HEK293 (cell line): ENCODE measurements around the gene TMC5.
A peak's percentile ranks its signal among the peaks of the same experiment; 100 is the strongest.

Experiments
- CTCF ChIA-PET: fragments of 350-600 bp; formaldehyde crosslinking; extraction: SDS; loops from one replicate; lab custom pipeline; 2021; ENCODE audit warnings: antibody characterized with exemption; lab: Yijun Ruan, JAX
- POLR2A ChIA-PET: fragments of 300-600 bp; formaldehyde crosslinking; extraction: SDS; loops from one replicate; lab custom pipeline; 2020; ENCODE audit warnings: antibody characterized with exemption, inconsistent platforms; lab: Yijun Ruan, JAX
- H3K27ac ChIP-seq: fragments of 200-500 bp; sonication (Bioruptor generic); 2 replicates; pipeline ENCODE4 v1.5.1; 2014; ENCODE audit warnings: low read depth, low read length, control low read depth, inconsistent platforms; ENCODE audit errors: extremely low read depth
- H3K36me3 ChIP-seq, 2 experiments: fragments of 200-500 bp in 1 of 2; sonication (Bioruptor generic) in 1 of 2; 1 replicate in 1 of 2; 2 replicates in 1 of 2; pipeline ENCODE4 v1.5.1; 2014 to 2017; ENCODE audit warnings: inconsistent platforms in 2 of 2, low read length in 2 of 2; ENCODE audit not compliant: control insufficient read depth in 2 of 2, insufficient read depth in 1 of 2
- H3K4me1 ChIP-seq: fragments of 200-500 bp; sonication (Bioruptor generic); 2 replicates; pipeline ENCODE4 v1.5.1; 2014; ENCODE audit warnings: mild to moderate bottlenecking, low read length, inconsistent platforms; ENCODE audit not compliant: control insufficient read depth, insufficient read depth
- H3K4me3 ChIP-seq: 2 replicates; pipeline ENCODE4 v1.5.1; 2011; ENCODE audit warnings: low read depth, mild to moderate bottlenecking, control low read depth, low read length, moderate library complexity
- H3K9me3 ChIP-seq: fragments of 200-500 bp; sonication (Bioruptor generic); 2 replicates; pipeline ENCODE4 v1.5.1; 2014; ENCODE audit warnings: low read depth, low read length, inconsistent platforms; ENCODE audit not compliant: control insufficient read depth, insufficient read depth
- GFI1B ChIP-seq: fragments of 450-650 bp; formaldehyde crosslinking; IDR thresholded peaks from 2 replicates; pipeline ENCODE4 v1.5.1; 2016; ENCODE audit warnings: missing biosample characterization, missing genetic modification characterization
- GLI2 ChIP-seq: fragments of 450-650 bp; formaldehyde crosslinking; IDR thresholded peaks from 2 replicates; pipeline ENCODE4; 2017; ENCODE audit warnings: missing biosample characterization, missing genetic modification characterization, low read depth, borderline replicate concordance
- HOXD13 ChIP-seq: sonication (generic); formaldehyde crosslinking; IDR thresholded peaks from 2 replicates; pipeline ENCODE4 v1.8.0; 2022; ENCODE audit warnings: missing genetic modification reagents, borderline replicate concordance
- KLF9 ChIP-seq: fragments of 450-650 bp; formaldehyde crosslinking; IDR thresholded peaks from 2 replicates; pipeline ENCODE4 v1.5.1; 2016; ENCODE audit warnings: missing biosample characterization, missing genetic modification characterization, low read depth
- MEIS1 ChIP-seq: sonication (generic); formaldehyde crosslinking; IDR thresholded peaks from 2 replicates; pipeline ENCODE4 v1.8.1; 2022; ENCODE audit warnings: missing genetic modification reagents, mild to moderate bottlenecking, borderline replicate concordance
- OSR2 ChIP-seq: fragments of 450-650 bp; formaldehyde crosslinking; IDR thresholded peaks from 2 replicates; pipeline ENCODE4 v1.5.1; 2016; ENCODE audit warnings: missing biosample characterization, missing genetic modification characterization
- PRDM6 ChIP-seq: fragments of 450-650 bp; formaldehyde crosslinking; IDR thresholded peaks from 2 replicates; pipeline ENCODE4 v1.5.1; 2017; ENCODE audit warnings: missing biosample characterization, missing genetic modification characterization
- REST ChIP-seq: fragments of 450-650 bp; formaldehyde crosslinking; IDR thresholded peaks from 2 replicates; pipeline ENCODE4 v1.5.1; 2016; ENCODE audit warnings: missing biosample characterization, missing genetic modification characterization
- TSHZ1 ChIP-seq: fragments of 450-650 bp; formaldehyde crosslinking; IDR thresholded peaks from 2 replicates; pipeline ENCODE4 v1.5.1; 2016; ENCODE audit warnings: missing biosample characterization, missing genetic modification characterization, borderline replicate concordance
- ZBTB44 ChIP-seq: fragments of 450-650 bp; IDR thresholded peaks from 2 replicates; pipeline ENCODE4 v1.5.1; 2018; ENCODE audit warnings: missing biosample characterization, mild to moderate bottlenecking, missing genetic modification characterization
- ZEB2 ChIP-seq: fragments of 450-650 bp; formaldehyde crosslinking; IDR thresholded peaks from 2 replicates; pipeline ENCODE4 v1.5.1; 2016; ENCODE audit warnings: missing biosample characterization, missing genetic modification characterization
- ZIC2 ChIP-seq: fragments of 450-650 bp; formaldehyde crosslinking; IDR thresholded peaks from 2 replicates; pipeline ENCODE4 v1.5.1; 2016; ENCODE audit warnings: missing biosample characterization, missing genetic modification characterization
- ZNF140 ChIP-seq: fragments of 450-650 bp; formaldehyde crosslinking; IDR thresholded peaks from 2 replicates; pipeline ENCODE4 v1.5.1; 2016; ENCODE audit warnings: missing biosample characterization, missing genetic modification characterization
- ZNF292 ChIP-seq: fragments of 450-650 bp; formaldehyde crosslinking; IDR thresholded peaks from 2 replicates; pipeline ENCODE4 v1.5.1; 2016; ENCODE audit warnings: low read depth, missing biosample characterization, missing genetic modification characterization, borderline replicate concordance
- ZNF302 ChIP-seq: fragments of 450-650 bp; formaldehyde crosslinking; IDR thresholded peaks from 2 replicates; pipeline ENCODE4 v1.5.1; 2016; ENCODE audit warnings: missing biosample characterization, missing genetic modification characterization, low read depth
- ZNF341 ChIP-seq: fragments of 450-650 bp; formaldehyde crosslinking; IDR thresholded peaks from 2 replicates; pipeline ENCODE4; 2016; ENCODE audit warnings: low read depth, missing biosample characterization, missing genetic modification characterization
- ZNF362 ChIP-seq: fragments of 450-650 bp; formaldehyde crosslinking; IDR thresholded peaks from 2 replicates; pipeline ENCODE4 v1.5.1; 2016; ENCODE audit warnings: missing biosample characterization, missing genetic modification characterization
- ZNF398 ChIP-seq: fragments of 450-650 bp; formaldehyde crosslinking; IDR thresholded peaks from 2 replicates; pipeline ENCODE4 v1.5.1; 2017; ENCODE audit warnings: missing biosample characterization, missing genetic modification characterization
- ZNF645 ChIP-seq: fragments of 450-650 bp; formaldehyde crosslinking; IDR thresholded peaks from 2 replicates; pipeline ENCODE4; 2016; ENCODE audit warnings: missing biosample characterization, missing genetic modification characterization
- ZNF777 ChIP-seq: fragments of 450-650 bp; formaldehyde crosslinking; IDR thresholded peaks from 2 replicates; pipeline ENCODE4 v1.5.1; 2017; ENCODE audit warnings: missing biosample characterization, missing genetic modification characterization, borderline replicate concordance
- ZXDB ChIP-seq: fragments of 450-650 bp; formaldehyde crosslinking; IDR thresholded peaks from 2 replicates; pipeline ENCODE4 v1.5.1; 2016; ENCODE audit warnings: missing biosample characterization, missing genetic modification characterization

Gene TMC5

GRCh38 chr16:19382084-19382801 is 35.4 kb upstream of the TMC5 start:
- POLR2A ChIA-PET, result interaction anchor here (0.7 kb wide), 1 partner anchor 592 kb away, joined by 3 read pairs; the partner anchor contains the start of gene RPS15A
- Histone ChIP-seq H3K4me1 (peaks cover 11% of the 10 kb centered on the region), H3K36me3 (no peaks in the 10 kb centered on the region), H3K9me3 (no peaks in the 10 kb centered on the region), H3K27ac (no peak overlapping the region), H3K4me3 (no peak overlapping the region)
- CTCF ChIA-PET, result interaction anchor here (0.6 to 3.2 kb wide), 4 partner anchors 121 to 484 kb away, joined by 4 to 14 read pairs (median 6); no protein-coding TSS in a partner anchor
- TF ChIP-seq HOXD13 (no peak), ZNF362 (tag by site-specific recombination) (no peak), GFI1B (no peak), ZNF645 (no peak), ZNF292 (tag by site-specific recombination) (no peak), ZEB2 (peak; percentile 21; the same call in 1 of the 2 replicates), ZNF140 (tag by site-specific recombination) (no peak), ZIC2 (tag by site-specific recombination) (peak; percentile 33; the same call in 1 of the 2 replicates), ZNF302 (tag by site-specific recombination) (no peak), TSHZ1 (no peak), GLI2 (tag by site-specific recombination) (no peak), ZNF777 (no peak), KLF9 (tag by site-specific recombination) (no peak), ZBTB44 (tag by site-specific recombination) (no peak), ZXDB (tag by site-specific recombination) (peak; percentile 56; the same call in 1 of the 2 replicates), REST (tag by site-specific recombination) (no peak), ZNF398 (tag by site-specific recombination) (no peak), PRDM6 (peak; percentile 77), MEIS1 (CRISPR knock-in tag) (no peak), ZNF341 (tag by site-specific recombination) (0 out of 2 replicates have a peak, but pooled peaks have one; percentile 12), OSR2 (peak; percentile 24; the same call in 1 of the 2 replicates)
